Measurements from ENCODE around the gene ANGPTL7.

- TF ChIP-seq CTCF (conservative IDR thresholded peaks at IDR 0.05): no peak
- TF ChIP-seq ZFX (IDR thresholded peaks at IDR 0.05): no peak
Observed at GRCh38 chr1:11178021-11179015, 10.8 kb upstream of the ANGPTL7 start.

All from C4-2B (cell line).